Gastrocnemius medialis (tissue), 4 donors: ENCODE data around the gene ALDH8A1.

Source experiments
- CTCF ChIP-seq, 5 experiments: fragments of 450-650 bp in 3 of 5; fragments of 200-600 bp in 2 of 5; sonication (generic) in 2 of 5; IDR thresholded peaks in 4 of 5; conservative IDR thresholded peaks in 1 of 5; 1 replicate in 4 of 5; 2 replicates in 1 of 5; pipeline ENCODE4 v1.5.1; 2016 to 2019; ENCODE audit warnings: antibody characterized with exemption in 5 of 5, mild to moderate bottlenecking in 3 of 5, moderate library complexity in 3 of 5
- POLR2A ChIP-seq, 2 donors: fragments of 450-650 bp; IDR thresholded peaks; one replicate each; pipeline ENCODE4 v1.6.1; 2017; ENCODE audit warnings: antibody characterized with exemption in 2 of 2, mild to moderate bottlenecking in 2 of 2, moderate library complexity in 2 of 2

- no peak for TF ChIP-seq CTCF (IDR thresholded peaks at IDR 0.05 in 4 of 5, conservative IDR thresholded peaks at IDR 0.05 in 1 of 5)
- TF ChIP-seq POLR2A (IDR thresholded peaks at IDR 0.05): no peak
Measured at GRCh38 chr6:134967711-134968110, 17.8 kb upstream of the ALDH8A1 start.
